ENCODE data around the gene AGMAT.

AGMAT gene

DNA sequence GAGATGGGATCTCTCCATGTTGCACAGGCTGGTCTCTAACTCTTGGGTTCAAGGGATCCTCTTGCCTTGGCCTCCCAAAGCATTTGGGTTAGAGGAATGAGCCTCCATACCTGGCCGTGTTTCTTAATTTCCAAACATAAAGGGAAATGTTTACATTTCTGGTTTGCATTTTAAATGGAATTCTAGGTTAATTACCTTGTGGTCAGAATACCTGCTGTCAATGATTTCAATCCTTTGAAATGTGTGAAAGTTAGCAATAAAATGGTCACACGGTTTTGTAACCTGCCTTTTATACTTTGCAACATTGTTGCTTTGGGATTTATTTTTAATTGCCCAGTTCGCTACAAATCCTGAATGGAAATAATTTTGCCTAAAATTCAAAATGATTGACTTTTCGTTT is 26.3 kb downstream of the AGMAT start:
- no peak for DNase-seq

DNA sequence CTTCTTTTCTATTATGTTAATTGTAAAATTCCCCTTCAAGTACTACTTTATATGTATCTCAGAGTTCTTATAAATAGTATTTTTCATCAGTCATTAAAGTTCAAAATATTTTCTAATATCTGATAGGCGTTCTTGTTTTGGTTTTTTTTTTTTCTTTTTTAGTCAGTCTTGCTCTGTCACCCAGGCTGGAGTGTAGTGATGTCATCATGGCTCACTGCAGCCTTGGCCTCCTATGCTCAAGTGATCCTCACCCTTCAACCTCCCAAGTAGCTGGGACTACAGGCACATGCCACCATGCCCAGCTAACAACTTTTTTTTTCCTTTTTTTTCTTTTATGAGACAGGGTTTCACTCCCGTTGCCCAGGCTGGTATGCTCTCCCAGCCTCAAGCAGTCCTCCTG is 27.3 kb downstream of the AGMAT start:
- no peak for DNase-seq

DNA sequence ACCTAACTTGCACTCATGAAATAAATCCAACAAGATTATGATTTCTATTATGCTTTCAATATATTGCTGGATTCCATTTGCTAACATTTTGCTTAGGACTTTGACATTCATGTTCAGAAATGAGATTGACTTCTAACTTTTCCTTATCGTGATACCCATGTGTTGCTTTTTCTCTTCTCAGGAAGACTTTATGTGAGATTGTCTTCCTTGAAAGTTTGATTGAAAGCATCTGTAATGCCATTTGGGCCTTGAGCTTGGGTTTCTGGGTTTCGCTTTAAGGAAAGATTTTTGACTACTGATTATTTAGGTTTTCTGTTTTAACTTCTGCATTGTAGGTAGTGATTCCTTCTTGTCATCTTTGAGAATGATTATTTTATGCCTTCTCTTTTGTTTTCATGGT is 27.8 kb downstream of the AGMAT start:
- no peak for DNase-seq

DNA sequence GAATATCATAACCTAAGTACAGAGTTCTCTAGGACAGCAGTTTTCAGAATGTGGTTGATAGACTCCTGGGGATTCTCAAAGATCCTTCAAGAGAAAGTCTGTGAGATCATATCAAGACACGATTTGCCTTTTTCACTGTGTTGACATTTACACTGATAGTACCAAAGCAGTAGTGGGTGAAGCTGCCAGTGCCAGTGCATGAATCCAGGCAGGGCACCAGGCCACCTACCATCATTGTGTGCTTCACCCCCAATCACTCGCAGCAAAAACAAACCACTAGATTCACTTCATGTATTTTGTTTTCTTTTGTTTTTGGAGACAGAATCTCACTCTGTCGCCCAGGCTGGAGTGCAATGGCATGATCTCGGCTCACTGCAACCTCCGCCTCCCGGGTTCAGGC is 34.3 kb downstream of the AGMAT start:
- no peak for DNase-seq

DNA sequence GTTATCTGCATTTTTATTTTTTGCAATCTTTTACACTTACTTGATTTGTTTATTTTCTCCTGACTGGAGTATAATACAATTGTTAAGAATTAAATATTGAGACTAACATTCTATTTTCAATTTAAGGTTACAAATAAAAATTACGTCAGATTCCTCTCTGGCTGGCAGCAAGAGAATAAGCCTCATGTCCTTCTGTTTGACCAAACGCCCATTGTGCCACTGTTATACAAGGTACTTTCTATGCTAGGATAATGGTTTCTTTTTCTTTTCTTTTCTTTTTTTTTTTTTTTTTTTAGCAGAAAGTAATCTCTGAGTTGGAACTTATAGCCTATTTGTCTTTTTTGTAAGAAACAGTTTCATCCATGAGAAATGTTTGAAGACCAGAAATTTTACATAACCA is 38.2 kb downstream of the AGMAT start:
- DNase-seq, result no peak

DNA sequence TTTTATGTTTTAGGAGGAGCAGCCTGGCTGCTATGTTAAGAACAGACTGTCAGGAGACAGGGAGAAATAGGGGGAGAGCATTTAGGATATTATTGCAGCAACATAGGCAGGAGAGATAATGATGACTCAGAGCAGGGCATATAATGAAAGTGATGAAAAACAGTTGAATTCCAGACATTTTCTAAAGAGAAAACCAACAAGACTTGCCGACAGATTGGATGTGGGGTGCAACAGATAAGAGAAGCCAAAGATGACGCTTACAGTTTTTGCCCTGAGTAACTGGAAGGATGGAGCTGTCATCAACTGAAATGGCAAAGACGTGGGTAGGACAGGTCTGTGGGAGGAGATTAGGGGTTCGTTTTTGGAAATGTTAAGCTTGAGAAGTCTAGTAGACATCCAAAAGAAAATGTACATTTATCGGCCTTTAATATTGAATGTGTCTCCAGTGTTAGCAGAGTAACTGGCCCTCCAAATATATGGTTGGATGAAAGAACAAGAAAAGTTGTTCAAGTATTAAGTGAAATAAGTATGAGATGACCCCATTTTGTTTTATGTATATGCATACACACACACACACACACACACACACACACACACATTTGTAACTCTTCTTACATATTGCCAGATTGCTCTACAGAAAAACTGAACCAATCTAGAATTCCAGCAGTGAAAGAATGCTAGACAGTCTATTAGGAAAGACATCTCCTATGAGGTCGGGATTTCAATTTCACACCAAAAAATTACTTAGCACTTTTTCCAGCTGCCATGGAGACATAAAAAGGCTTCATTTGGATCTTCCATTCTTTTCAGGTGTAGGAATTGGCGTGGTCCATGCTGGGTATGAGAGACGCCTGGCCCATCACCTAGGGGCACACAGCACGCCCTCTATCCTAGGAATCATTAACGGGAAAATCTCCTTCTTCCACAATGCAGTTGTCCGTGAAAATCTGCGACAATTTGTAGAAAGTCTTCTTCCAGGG is 41.0 kb downstream of the AGMAT start:
- DNase-seq, result peak in 1 of 2 donors; percentile 33

DNA sequence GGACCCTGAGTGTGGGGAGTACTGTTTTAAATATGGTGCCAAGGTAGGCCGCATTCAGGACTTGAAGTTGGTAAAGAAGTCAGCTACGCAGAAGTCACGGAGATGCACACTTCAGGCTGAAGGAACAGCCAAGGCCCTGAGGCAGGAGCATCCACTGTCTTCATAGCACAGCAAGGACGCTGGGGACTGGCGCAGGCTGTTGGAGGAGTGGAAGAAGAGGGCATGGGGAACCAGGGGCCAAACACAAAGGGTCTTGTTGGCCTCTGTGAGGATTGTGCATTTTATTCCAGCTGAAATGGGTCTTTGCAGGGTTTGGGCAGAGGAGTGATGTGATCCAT is 41.6 kb downstream of the AGMAT start:
- DNase-seq, result no peak

DNA sequence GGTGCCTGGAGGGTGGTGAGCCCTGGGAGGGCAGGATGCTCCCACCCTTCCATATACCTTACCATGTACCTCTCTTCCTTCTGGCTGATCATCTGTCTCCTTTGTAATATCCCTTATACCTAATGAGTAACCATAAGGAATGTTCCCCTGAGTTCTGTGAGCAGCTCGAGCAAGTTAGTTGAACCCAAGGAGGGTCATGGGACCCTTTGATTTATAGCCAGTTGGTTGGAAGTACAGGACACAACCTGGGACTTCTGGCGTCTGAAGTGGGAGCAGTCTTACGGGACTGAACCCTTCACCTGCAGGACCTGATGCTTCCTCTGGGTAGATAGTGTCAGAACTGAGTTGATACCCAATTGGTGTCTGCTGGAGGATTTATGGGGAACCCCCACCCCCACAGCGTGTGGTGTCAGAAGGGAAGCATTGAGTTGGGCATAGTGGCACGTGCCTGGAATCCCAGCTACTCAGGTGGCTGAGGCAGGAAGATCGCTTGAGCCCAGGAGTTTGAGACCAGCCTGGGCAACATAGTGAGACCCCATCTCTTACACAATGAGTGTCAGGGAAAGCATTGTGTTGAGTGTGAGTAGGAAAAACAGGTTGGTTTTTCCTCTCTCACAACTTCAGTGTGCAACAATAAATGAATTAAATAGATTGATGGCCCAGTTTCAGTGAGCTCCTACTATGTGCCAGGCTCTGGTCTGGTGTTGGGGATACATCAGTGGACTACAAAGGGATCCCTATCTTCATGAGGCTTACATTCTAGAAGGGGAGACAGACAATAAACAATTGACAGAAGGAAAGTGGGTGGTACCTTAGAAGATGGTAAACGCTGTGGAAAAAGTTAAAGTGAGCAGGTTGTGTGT is 42.2 kb downstream of the AGMAT start:
- DNase-seq, result no peak

DNA sequence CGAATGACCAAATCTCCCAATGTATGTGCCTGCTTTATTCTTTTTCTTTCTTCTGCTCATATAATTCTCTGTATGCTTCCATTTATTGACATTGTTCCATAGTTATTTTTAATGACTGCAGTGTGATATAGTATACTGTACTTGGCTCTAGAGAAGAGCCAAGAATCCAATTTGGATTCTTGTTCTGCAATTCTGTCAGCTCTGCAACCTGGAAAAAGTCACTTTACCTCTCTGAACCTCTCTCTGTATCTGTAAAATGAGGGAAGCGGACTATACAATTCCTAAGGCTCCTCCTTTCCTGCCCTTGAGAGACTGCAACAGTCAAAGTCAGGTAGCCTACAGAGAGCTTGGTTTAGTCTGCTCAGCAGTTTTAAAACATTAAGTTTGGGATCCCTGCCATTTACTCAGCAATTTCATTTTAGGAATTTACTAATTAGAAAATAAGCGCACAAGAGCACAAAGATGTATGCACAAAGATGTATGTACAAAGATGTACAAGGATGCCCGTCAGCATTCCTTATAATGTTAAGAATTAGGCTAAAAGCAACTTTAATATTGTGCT is 43.5 kb downstream of the AGMAT start:
- DNase-seq, result no peak

DNA sequence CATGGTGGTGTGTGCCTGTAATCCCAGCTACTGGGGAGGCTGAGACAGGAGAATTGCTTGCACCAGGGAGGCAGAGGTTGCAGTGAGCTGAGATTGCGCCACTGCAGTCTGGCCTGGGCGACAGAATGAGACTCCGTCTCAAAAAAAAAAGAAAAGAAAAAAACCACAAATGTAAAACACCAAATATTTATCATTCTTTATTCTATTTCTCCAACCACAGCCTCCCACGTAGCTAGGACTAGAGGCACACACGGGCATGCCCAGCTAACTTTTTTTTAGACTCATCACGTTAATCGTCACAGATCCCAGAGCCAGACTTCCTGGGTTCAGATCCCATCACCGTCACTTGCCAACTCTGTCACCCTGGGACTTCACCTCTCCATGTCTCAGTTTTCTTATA is 44.7 kb downstream of the AGMAT start:
- no peak for DNase-seq

DNA sequence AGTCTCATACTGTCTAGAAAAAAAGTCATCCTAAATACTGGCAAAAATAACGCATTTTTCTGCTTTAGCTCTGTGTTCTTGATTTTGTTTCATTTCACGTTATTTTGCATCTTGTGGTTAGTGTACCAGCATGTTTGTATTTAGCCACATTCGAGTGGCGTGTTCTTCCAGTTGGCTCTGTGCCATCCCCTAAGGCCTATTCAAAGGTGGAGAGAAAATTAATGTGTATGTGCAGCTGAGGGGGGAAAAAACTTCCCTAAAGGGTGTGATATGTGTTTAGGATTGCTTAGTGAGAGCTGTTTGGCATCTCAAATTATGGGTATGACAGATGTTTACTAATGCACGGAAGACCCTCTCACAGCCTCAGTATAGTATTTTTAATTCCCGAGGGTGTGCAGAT is 46.1 kb downstream of the AGMAT start:
- no peak for DNase-seq

DNA sequence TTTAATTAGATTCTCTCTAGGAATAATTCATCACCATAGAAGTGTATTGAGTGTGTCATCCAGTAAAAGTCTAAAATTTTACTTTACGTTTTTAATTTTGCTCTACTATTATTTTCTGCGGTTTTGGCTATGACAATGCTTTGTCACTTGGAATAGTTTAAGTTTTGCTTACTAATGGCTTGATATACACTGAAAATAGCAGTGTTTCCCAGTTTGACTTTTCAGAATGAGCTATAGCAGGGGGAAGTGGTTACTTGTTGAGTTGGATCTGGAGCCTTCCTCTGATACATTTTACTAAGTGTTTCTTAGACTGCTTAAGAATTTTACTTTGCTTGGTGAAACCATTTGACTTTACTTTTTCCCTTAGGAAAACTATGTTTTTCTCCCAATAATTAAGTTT is 53.2 kb downstream of the AGMAT start:
- DNase-seq, result no peak

DNA sequence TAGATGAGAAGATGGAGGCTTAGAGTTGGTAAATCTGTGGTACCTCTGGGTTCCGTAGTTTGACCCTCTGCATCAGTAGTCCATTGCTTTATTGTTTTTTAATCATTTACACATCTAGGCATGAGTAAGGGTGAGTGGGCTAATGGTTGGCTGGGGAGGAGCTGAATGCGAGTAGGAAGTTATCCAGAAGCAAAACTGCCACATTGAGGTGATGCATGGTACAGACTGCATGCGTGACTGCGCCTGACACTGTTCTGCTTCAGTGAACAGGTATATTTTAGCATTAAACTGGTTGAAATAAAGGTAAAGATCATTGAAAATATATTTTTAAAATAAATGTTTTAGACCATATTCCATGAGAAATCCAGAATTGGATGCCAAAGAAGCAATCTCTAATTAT is 53.8 kb downstream of the AGMAT start:
- DNase-seq, result no peak

DNA sequence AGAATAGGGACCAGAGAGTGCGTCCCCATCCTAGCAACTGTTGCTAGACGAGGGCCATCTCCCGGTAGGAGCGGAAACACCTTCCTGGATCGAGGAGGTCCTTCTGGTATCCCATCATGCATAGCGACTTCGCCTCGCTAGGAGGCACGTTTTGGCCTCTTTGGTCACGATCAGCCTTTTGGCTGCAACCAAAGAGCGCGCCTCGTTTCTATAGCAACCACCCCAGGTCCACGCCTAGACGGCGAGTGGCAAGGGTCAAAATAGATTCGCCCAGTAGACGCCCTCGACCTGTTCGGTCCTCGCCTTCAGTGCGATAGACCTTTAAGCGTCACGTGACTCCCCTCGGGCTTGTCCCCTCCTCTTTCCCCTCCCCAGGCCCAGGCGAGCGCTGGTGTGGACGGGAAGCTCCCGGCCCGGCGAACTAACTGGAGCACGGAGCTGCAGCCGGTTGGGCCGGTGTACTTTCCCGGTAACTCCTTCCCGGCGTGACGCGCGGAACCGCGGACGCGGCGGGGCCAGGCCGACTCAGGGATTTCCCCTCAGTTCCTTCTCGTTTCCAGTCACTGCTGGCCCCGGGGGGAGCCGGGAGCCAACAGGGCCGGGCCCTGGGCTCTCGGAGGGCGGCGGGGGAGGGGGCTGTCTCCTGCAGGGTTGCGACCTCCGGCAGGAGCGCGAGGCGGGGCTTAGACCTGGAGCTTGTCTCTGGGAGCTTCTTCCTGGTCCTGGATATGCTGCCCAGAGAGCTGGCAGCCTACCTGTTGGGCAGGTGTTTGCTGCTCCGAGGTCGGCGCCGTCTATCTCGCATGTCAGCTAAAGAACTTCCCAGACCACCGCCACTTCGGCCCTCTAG is 58.1 kb downstream of the AGMAT start, which contains the start of gene DNAJC16:
Gene DNAJC16, plus strand, starts transcription at position 359 of the 850 bp plus-strand sequence. CDS start 2,258 bp downstream, outside the sequence.
- DNase-seq, result peak; percentile 98 to 99

DNA sequence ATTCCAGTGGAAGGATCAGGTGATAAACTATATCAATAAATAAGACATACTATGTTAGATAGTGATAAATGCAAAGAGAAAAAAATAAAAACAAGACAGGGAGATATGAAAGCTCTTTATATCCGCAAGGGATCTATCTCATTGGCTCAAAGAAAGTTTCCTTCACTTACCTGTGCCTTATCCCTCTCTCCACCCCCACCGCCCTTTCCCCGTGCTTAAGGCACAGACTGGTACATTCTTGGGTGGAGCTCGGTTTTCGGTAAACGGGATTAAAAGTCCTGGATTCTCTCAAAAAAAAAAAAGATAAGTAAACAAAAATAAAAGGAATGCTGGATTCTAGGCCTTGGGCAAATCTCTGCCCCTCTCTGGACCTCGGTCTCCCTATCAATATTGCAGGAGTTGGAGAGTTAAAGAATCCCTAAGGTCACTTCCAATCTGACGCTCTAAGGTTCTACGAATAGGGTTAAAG is 58.8 kb downstream of the AGMAT start:
- peak in 1 of 2 donors; percentile 55 for DNase-seq

DNA sequence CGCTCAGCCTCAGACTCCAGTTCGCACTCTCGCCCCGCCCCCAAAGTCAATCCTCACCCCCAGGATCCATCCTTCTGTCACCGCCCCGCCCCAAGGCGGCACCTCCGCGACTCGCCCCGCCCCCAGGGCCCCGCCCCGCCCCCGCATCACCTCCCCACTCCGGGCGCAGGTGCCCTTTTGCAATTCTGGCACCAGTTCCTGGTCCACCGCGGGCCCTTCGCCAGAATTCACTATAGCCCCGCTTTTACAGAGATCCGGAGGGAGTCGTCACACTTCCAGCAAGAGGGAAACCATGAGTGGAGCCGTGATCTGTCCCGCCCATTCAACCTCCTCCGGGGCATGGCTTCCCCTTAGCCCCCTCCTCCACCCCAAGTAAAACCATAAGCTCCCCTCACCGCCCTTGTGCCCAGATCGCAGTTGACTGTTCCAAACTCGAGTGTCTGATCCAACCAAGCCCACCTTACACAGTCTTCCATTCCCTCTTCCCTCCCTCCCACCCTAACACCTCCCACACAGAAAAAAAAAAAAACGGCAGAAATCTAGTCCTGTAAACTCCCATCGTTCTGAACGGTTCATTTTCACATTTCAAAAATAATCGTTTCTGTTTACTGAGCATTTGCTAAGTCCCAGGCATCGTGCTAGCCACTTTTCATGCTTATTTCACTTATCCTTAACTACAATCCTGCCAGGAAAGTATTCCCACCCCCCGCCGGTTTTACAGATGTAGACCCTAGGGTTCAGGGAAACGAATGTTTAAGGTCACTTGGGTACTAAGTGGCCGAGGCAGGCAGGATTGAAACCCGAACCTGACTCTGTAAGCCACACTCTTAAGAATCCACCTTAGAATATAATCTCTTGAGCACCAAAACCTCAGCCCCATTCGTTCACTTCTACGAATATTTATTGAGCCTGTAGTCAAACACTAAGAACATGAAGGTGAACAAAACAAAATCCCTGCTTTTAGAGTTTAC is 59.5 kb downstream of the AGMAT start:
- no peak for DNase-seq

DNA sequence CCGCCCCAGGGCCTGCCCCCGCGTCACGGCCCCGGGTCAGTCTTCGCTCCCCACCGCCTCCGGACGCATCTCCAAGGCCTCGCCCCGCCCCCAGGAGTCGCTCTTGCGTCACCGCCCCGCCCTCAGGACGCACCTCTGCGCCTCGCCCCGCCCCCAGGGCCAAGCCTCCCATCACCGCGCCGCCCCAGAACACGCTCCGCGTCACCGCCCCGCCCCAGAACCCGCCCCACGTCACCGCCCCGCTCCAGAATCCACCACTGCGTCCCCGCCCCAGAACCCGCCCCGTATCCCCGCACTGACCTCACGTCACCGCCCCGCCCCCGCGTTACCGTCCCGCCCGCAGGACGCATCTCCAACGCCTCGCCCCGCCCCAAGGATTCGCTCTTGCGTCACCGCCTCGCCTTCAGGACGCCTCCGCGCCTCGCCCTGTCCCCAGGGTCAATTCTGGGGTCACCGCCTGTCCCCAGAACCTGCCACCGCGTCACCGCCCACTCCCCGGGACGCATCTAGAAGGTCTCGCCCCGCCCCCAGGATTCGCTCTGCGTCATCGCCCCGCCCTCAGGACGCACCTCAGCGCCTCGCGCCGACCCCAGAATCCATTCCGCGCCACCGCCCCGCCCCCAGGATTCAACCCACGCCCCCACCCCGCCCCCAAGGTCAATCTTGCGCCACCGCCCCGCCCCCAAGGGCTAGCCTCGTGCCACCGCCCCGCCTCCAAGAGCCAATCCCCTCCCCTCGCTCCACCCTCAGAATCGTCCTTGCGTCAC is 60.4 kb downstream of the AGMAT start:
- peak; percentile 98 to 100 for DNase-seq

DNA sequence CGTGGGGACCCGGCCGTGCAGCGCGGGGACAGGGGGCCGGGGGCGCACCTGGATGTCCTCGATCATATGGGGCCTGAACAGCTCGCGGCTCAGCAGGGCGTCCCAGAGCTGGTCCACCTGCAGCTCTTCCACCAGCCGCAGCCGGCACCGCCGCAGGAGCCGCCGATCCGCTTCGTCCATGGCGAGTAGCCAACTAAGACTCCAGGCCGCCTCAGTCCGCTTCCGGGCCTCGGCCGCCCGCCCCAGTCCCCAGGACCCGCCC is 60.9 kb downstream of the AGMAT start, which contains the start of gene CASP9:
Gene CASP9, minus strand, starts transcription at position 195 of the 262 bp plus-strand sequence. Its CDS starts 15 bp downstream, at position 180.
- no peak for DNase-seq

DNA sequence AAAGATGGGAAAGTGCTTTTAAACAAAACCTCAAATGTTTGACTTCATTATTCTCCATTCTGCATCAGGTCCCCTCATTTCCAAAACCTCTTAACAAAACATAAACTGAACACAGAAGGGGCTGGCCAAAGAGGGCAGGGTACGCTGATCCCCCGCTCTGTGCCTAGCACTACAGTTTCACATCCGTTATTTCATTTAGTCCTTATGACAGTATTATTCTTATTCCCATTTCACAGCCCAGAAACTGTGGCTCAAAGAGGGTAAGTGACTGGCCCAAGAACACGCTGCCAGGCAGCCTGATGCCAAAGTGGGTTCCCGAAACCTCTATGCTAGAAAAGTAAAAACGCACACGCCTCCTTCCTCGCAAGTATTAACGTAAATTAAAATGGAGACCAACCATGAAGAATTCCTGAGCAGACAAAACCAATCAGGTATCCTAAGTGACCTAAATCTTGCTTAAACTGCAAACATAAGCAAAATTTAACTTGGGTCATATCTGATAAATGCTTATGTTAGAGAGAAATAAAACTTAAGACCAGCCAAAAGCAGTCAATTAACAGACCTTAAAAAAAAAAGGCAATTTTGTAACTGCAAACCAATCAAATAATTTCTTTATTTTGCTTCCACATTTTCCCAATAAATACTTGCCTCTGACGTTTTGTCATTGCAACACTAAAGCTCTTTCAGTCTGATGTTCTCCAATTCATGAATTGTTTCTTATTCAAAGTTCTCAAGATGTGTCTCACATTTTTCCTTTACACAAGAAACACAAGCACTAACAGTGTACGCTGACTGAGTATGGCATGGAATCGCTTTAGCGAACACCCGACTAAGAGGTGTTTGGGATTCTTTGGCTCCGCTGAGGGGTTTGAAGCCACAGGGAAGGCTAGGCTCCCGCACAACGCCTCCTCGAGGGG is 61.5 kb downstream of the AGMAT start:
- DNase-seq, result no peak

Data from hippocampal formation (tissue), 2 donors.